Testis (tissue), 2 donors: ENCODE data around the gene CFD.

Source experiments
- POLR2A ChIP-seq: fragments of 450-650 bp; IDR thresholded peaks from one replicate; pipeline ENCODE4 v1.6.1; 2017; ENCODE audit warnings: antibody characterized with exemption, mild to moderate bottlenecking, moderate library complexity
- TF ChIP-seq, protein P1 (sequence below), 3 experiments: fragments of 450-650 bp in 2 of 3; fragments of 200-600 bp in 1 of 3; sonication (generic) in 1 of 3; IDR thresholded peaks; one replicate each; pipeline ENCODE4 v1.5.1; 2016 to 2019; ENCODE audit warnings: antibody characterized with exemption in 3 of 3, mild to moderate bottlenecking in 2 of 3, moderate library complexity in 1 of 3

DNA sequence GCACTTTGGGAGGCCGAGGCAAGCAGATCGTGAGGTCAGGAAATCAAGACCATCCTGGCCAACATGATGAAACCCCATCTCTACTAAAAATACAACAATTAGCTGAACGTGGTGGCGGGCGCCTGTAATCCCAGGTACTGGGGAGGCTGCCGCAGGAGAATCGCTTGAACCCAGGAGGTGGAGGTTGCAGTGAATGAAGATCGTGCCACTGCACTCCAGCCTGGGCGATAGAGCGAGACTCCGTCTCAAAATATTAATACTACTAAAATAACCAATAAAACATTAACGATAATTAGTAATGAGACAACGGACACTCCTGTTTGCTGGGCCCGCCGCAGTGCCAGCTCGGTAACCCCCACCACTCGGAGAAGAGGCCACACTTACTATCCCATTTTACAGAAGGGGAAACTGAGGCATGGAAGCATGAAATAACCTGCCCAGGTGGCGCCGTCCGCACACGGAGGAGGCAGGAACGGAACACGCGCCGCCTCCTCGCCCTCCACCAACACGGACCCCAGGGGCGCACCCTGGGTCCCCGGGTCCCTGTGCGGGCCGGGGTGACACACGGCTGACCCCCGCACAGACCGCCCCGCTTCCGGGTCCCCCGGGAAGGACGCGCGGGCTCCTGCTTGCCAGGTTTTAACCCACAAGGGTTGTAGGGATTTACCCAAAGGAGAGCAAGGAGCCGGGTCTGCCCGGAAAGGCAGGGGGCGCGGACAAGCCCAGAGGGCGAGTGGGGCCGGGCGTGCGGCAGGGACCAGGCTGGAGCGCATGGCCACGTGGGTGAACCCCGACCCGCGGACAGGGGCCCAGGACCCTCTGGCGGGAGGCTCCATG, 52.0 kb downstream of the CFD start:
- no peak for TF ChIP-seq POLR2A
- TF ChIP-seq, protein P1, sequence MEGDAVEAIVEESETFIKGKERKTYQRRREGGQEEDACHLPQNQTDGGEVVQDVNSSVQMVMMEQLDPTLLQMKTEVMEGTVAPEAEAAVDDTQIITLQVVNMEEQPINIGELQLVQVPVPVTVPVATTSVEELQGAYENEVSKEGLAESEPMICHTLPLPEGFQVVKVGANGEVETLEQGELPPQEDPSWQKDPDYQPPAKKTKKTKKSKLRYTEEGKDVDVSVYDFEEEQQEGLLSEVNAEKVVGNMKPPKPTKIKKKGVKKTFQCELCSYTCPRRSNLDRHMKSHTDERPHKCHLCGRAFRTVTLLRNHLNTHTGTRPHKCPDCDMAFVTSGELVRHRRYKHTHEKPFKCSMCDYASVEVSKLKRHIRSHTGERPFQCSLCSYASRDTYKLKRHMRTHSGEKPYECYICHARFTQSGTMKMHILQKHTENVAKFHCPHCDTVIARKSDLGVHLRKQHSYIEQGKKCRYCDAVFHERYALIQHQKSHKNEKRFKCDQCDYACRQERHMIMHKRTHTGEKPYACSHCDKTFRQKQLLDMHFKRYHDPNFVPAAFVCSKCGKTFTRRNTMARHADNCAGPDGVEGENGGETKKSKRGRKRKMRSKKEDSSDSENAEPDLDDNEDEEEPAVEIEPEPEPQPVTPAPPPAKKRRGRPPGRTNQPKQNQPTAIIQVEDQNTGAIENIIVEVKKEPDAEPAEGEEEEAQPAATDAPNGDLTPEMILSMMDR (IDR thresholded peaks at IDR 0.05), result no peak
